Measurements from ENCODE around the gene FEZF2. TPM values are rescaled to one million over a fixed set of nuclear protein-coding genes. Genes with fewer than 3 reads are reported as not detected.

Gene FEZF2
- total RNA-seq, 1 donor, result not detected

GRCh38 chr3:62387251-62387650 is 13.9 kb upstream of the FEZF2 start:
- H3K4me2 ChIP-seq (ENCODE audit: insufficient read depth, low read length), result no peak overlapping the region
- H3K36me3 ChIP-seq (ENCODE audit: insufficient read depth, low read length), result no peaks in the 10 kb centered on the region
- no peak overlapping the region for H3K4me3 ChIP-seq (ENCODE audit: insufficient read depth, low read length)
- H3K9me3 ChIP-seq (ENCODE audit: low read depth, low read length), result no peaks in the 10 kb centered on the region
- no peaks in the 10 kb centered on the region for H3K4me1 ChIP-seq (ENCODE audit: insufficient read depth, low read length)
- H3K27ac ChIP-seq (ENCODE audit: low read depth, low read length), result no peak overlapping the region
- H4K20me1 ChIP-seq (ENCODE audit: insufficient read depth, low read length), result no peaks in the 10 kb centered on the region
- H3K27me3 ChIP-seq (ENCODE audit: insufficient read depth, low read length), result no peaks in the 10 kb centered on the region
- no peak for TF ChIP-seq CTCF (IDR thresholded peaks at IDR 0.05; ENCODE audit: extremely low read depth, low read depth, low read length)
- no peak for DNase-seq (ENCODE audit: insufficient read length, low spot score, missing footprints)
- no peak overlapping the region for H2AFZ ChIP-seq (ENCODE audit: low read length)
- H3K79me2 ChIP-seq (ENCODE audit: insufficient read depth, low read length), result no peaks in the 10 kb centered on the region

- Histone ChIP-seq H3K4me1 (ENCODE audit: insufficient read depth, low read length) (no peaks in the 10 kb centered on the region), H3K79me2 (ENCODE audit: insufficient read depth, low read length) (no peaks in the 10 kb centered on the region), H3K27ac (ENCODE audit: low read depth, low read length) (no peak overlapping the region), H3K4me2 (ENCODE audit: insufficient read depth, low read length) (no peak overlapping the region), H3K36me3 (ENCODE audit: insufficient read depth, low read length) (no peaks in the 10 kb centered on the region), H3K4me3 (ENCODE audit: insufficient read depth, low read length) (no peak overlapping the region), H3K9me3 (ENCODE audit: low read depth, low read length) (no peaks in the 10 kb centered on the region), H2AFZ (ENCODE audit: low read length) (no peak overlapping the region), H3K27me3 (ENCODE audit: insufficient read depth, low read length) (peaks cover 71% of the 10 kb centered on the region), H4K20me1 (ENCODE audit: insufficient read depth, low read length) (no peaks in the 10 kb centered on the region)
- no peak for DNase-seq (ENCODE audit: insufficient read length, low spot score, missing footprints)
- TF ChIP-seq CTCF (IDR thresholded peaks at IDR 0.05; ENCODE audit: extremely low read depth, low read depth, low read length), result no peak
Measured at GRCh38 chr3:62379321-62379798, 6.0 kb upstream of the FEZF2 start.

- TF ChIP-seq CTCF (IDR thresholded peaks at IDR 0.05; ENCODE audit: extremely low read depth, low read depth, low read length), result no peak
- H3K27me3 ChIP-seq (ENCODE audit: insufficient read depth, low read length), result peaks cover 76% of the 10 kb centered on the region
- no peak overlapping the region for H2AFZ ChIP-seq (ENCODE audit: low read length)
- no peaks in the 10 kb centered on the region for H3K79me2 ChIP-seq (ENCODE audit: insufficient read depth, low read length)
- H3K27ac ChIP-seq (ENCODE audit: low read depth, low read length), result no peak overlapping the region
- no peaks in the 10 kb centered on the region for H3K36me3 ChIP-seq (ENCODE audit: insufficient read depth, low read length)
- H3K4me2 ChIP-seq (ENCODE audit: insufficient read depth, low read length), result no peak overlapping the region
- no peak overlapping the region for H3K4me3 ChIP-seq (ENCODE audit: insufficient read depth, low read length)
- no peaks in the 10 kb centered on the region for H4K20me1 ChIP-seq (ENCODE audit: insufficient read depth, low read length)
- DNase-seq (ENCODE audit: insufficient read length, low spot score, missing footprints), result no peak
- no peaks in the 10 kb centered on the region for H3K4me1 ChIP-seq (ENCODE audit: insufficient read depth, low read length)
- no peaks in the 10 kb centered on the region for H3K9me3 ChIP-seq (ENCODE audit: low read depth, low read length)
Measured at GRCh38 chr3:62378921-62379320, 5.6 kb upstream of the FEZF2 start.

GRCh38 chr3:62378311-62378789 is 5.0 kb upstream of the FEZF2 start:
- peaks cover 81% of the 10 kb centered on the region for H3K27me3 ChIP-seq (ENCODE audit: insufficient read depth, low read length)
- H3K4me1 ChIP-seq (ENCODE audit: insufficient read depth, low read length), result no peaks in the 10 kb centered on the region
- no peak overlapping the region for H2AFZ ChIP-seq (ENCODE audit: low read length)
- H3K36me3 ChIP-seq (ENCODE audit: insufficient read depth, low read length), result no peaks in the 10 kb centered on the region
- H3K9me3 ChIP-seq (ENCODE audit: low read depth, low read length), result no peaks in the 10 kb centered on the region
- no peak for DNase-seq (ENCODE audit: insufficient read length, low spot score, missing footprints)
- no peak overlapping the region for H3K4me3 ChIP-seq (ENCODE audit: insufficient read depth, low read length)
- no peak overlapping the region for H3K27ac ChIP-seq (ENCODE audit: low read depth, low read length)
- H3K79me2 ChIP-seq (ENCODE audit: insufficient read depth, low read length), result no peaks in the 10 kb centered on the region
- TF ChIP-seq CTCF (IDR thresholded peaks at IDR 0.05; ENCODE audit: extremely low read depth, low read depth, low read length), result no peak
- no peak overlapping the region for H3K4me2 ChIP-seq (ENCODE audit: insufficient read depth, low read length)
- no peaks in the 10 kb centered on the region for H4K20me1 ChIP-seq (ENCODE audit: insufficient read depth, low read length)
